CD4-positive, alpha-beta T cell (primary cell): ENCODE data around the gene NELL2. TPM values are rescaled to one million over a fixed set of nuclear protein-coding genes. Genes with fewer than 3 reads are reported as not detected.

ENCODE experiments used
- ATAC-seq: fragments of 200-7000 bp; cut with Tn5 transposase; one replicate; pipeline ENCODE4 v1.10.0; 2022; ENCODE audit warnings: mild to moderate bottlenecking; ENCODE audit not compliant: poor library complexity
- CTCF ChIA-PET: fragments of 350-600 bp; sonication (Branson Sonifier 250); formaldehyde crosslinking; loops from one replicate; lab custom pipeline; 2021; ENCODE audit warnings: antibody characterized with exemption, inconsistent platforms; lab: Charles Lee
- POLR2A ChIA-PET: fragments of 350-600 bp; sonication (Branson Sonifier 250); formaldehyde crosslinking; loops from one replicate; lab custom pipeline; 2021; ENCODE audit warnings: antibody characterized with exemption, inconsistent platforms; lab: Charles Lee
- DNase-seq, 14 experiments: peaks; one replicate each; pipeline ENCODE4 v3.0.0-alpha.2; 2013 to 2020; ENCODE audit warnings: mixed read lengths in 2 of 14
- H3K27ac ChIP-seq, 2 donors: one replicate each; pipeline versions ENCODE4 v1.5.1 to v1.7.0; 2013; ENCODE audit warnings: low read length in 2 of 2, low read depth in 1 of 2, mild to moderate bottlenecking in 1 of 2
- H3K27me3 ChIP-seq, 2 experiments: 1 replicate in 1 of 2; 2 replicates in 1 of 2; pipeline versions ENCODE4 v1.6.1 to v1.7.0; 2013; ENCODE audit warnings: low read length in 2 of 2, control low read depth in 1 of 2, mild to moderate bottlenecking in 1 of 2, moderate library complexity in 1 of 2; ENCODE audit not compliant: insufficient read depth in 2 of 2, control insufficient read depth in 1 of 2
- H3K36me3 ChIP-seq: one replicate; pipeline ENCODE4 v1.6.1; 2013; ENCODE audit warnings: low read length, control low read depth; ENCODE audit not compliant: insufficient read depth
- H3K4me1 ChIP-seq: one replicate; pipeline ENCODE4 v1.6.1; 2013; ENCODE audit warnings: low read length, control low read depth; ENCODE audit not compliant: insufficient read depth
- H3K4me3 ChIP-seq: one replicate; pipeline ENCODE4 v1.5.1; 2013; ENCODE audit warnings: mild to moderate bottlenecking, low read length, moderate library complexity
- H3K9me3 ChIP-seq, 2 experiments: 1 replicate in 1 of 2; 2 replicates in 1 of 2; pipeline versions ENCODE4 v1.6.1 to v1.7.0; 2013; ENCODE audit warnings: low read length in 2 of 2, mild to moderate bottlenecking in 2 of 2, control low read depth in 1 of 2, moderate library complexity in 1 of 2; ENCODE audit not compliant: control insufficient read depth in 1 of 2, insufficient read depth in 1 of 2
- H3K27ac Mint-ChIP-seq: one replicate; pipeline ENCODE4 v1.8.0; 2020; ENCODE audit warnings: mixed read lengths
- H3K27me3 Mint-ChIP-seq: one replicate; pipeline ENCODE4 v1.8.0; 2021; ENCODE audit warnings: mixed read lengths
- H3K36me3 Mint-ChIP-seq: one replicate; pipeline ENCODE4 v1.8.0; 2021; ENCODE audit warnings: low read depth, mixed read lengths
- H3K4me1 Mint-ChIP-seq: one replicate; pipeline ENCODE4 v1.8.0; 2021; ENCODE audit warnings: low read depth, mixed read lengths
- H3K4me3 Mint-ChIP-seq: one replicate; pipeline ENCODE4 v1.8.0; 2020; ENCODE audit warnings: mild to moderate bottlenecking, mixed read lengths
- H3K9me3 Mint-ChIP-seq: one replicate; pipeline ENCODE4 v1.8.0; 2020; ENCODE audit warnings: mixed read lengths
- intact Hi-C, 2 experiments: fragments of 100-400 bp; cut with DNase I in 1 of 2; cut with micrococcal nuclease in 1 of 2; formaldehyde crosslinking; loops; one replicate each; pipeline versions ENCODE4 v1.15.1 to v1.9.0; 2023 to 2025; cut with DNase I, micrococcal nuclease
- total RNA-seq, 174 experiments: library from RNA in 2 of 174; stranded (reverse) in 2 of 174; gene quantifications; one replicate each; pipeline ENCODE4 v1.2.3 and lab custom pipeline; 2021 to 2026
- TF ChIP-seq, protein P1 (sequence below): fragments of 200-600 bp; IDR thresholded peaks from one replicate; pipeline ENCODE4 v1.8.0; 2022; ENCODE audit warnings: antibody characterized with exemption, mild to moderate bottlenecking

The NELL2 gene
- total RNA-seq, 2 experiments from 2014 or later: 142 to 147 TPM

DNA sequence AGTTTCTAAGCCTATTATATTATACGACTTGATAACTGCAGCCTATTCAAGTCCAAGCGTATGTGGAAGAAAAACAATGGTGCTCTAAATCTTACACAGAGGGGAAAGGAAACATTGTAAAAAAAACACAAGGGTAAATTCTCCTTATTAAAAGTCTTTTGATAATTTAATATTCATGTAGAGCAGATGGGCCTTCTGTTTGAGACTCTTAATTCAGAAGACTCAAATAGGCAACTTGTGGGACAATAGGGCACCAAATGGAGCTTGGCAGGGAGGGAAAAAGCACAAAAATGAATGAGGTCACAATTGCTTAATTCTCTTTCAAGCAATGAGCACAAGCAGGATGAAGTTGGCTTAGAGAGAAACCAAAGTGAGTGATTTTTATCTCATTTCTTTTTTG is 159.4 kb downstream of the NELL2 start:
- no peaks in the 10 kb centered on the region for H3K9me3 ChIP-seq
- H3K4me1 ChIP-seq: no peaks in the 10 kb centered on the region
- DNase-seq: no peak
- H3K27me3 Mint-ChIP-seq: no peaks in the 10 kb centered on the region
- intact Hi-C loops: no loop called here
- TF ChIP-seq, protein P1, sequence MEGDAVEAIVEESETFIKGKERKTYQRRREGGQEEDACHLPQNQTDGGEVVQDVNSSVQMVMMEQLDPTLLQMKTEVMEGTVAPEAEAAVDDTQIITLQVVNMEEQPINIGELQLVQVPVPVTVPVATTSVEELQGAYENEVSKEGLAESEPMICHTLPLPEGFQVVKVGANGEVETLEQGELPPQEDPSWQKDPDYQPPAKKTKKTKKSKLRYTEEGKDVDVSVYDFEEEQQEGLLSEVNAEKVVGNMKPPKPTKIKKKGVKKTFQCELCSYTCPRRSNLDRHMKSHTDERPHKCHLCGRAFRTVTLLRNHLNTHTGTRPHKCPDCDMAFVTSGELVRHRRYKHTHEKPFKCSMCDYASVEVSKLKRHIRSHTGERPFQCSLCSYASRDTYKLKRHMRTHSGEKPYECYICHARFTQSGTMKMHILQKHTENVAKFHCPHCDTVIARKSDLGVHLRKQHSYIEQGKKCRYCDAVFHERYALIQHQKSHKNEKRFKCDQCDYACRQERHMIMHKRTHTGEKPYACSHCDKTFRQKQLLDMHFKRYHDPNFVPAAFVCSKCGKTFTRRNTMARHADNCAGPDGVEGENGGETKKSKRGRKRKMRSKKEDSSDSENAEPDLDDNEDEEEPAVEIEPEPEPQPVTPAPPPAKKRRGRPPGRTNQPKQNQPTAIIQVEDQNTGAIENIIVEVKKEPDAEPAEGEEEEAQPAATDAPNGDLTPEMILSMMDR: no peak
- peaks cover 16% of the 10 kb centered on the region for H3K4me1 Mint-ChIP-seq
- no peaks in the 10 kb centered on the region for H3K36me3 ChIP-seq
- ATAC-seq: no peak
- no peak overlapping the region for H3K27ac ChIP-seq
- H3K4me3 ChIP-seq: no peak overlapping the region
- H3K4me3 Mint-ChIP-seq: no peak overlapping the region
- ChIA-PET POLR2A (no interaction called here), CTCF (no interaction called here)
- peaks cover 15% of the 10 kb centered on the region for H3K36me3 Mint-ChIP-seq
- H3K27ac Mint-ChIP-seq: no peak overlapping the region
- no peaks in the 10 kb centered on the region for H3K9me3 Mint-ChIP-seq
- no peaks in the 10 kb centered on the region for H3K27me3 ChIP-seq

- Histone ChIP-seq H3K9me3 (no peaks in the 10 kb centered on the region), H3K27me3 (no peaks in the 10 kb centered on the region), H3K27ac (no peak overlapping the region), H3K36me3 (peaks cover 8% of the 10 kb centered on the region), H3K4me3 (no peak overlapping the region), H3K4me1 (no peaks in the 10 kb centered on the region)
- no peak for ATAC-seq
- TF ChIP-seq, protein P1: no peak
- H3K36me3 Mint-ChIP-seq: peaks cover 59% of the 10 kb centered on the region
- H3K27ac Mint-ChIP-seq: no peak overlapping the region
- no peaks in the 10 kb centered on the region for H3K4me1 Mint-ChIP-seq
- H3K4me3 Mint-ChIP-seq: no peak overlapping the region
- POLR2A ChIA-PET: no interaction called here
- no peaks in the 10 kb centered on the region for H3K27me3 Mint-ChIP-seq
- intact Hi-C loops: no loop called here
- CTCF ChIA-PET: interaction anchor here (1.5 kb wide), 1 partner anchor 9 kb away, joined by 3 read pairs; no protein-coding TSS in a partner anchor
- DNase-seq: no peak
- H3K9me3 Mint-ChIP-seq: no peaks in the 10 kb centered on the region
Observed at GRCh38 chr12:44711736-44712135, 164.4 kb downstream of the NELL2 start.

GRCh38 chr12:44709166-44709565 is 166.9 kb downstream of the NELL2 start:
- no peaks in the 10 kb centered on the region for H3K27me3 Mint-ChIP-seq
- ChIA-PET POLR2A (no interaction called here), CTCF (no interaction called here)
- Histone ChIP-seq H3K4me1 (no peaks in the 10 kb centered on the region), H3K9me3 (no peaks in the 10 kb centered on the region), H3K4me3 (no peak overlapping the region), H3K27me3 (no peaks in the 10 kb centered on the region), H3K27ac (no peak overlapping the region), H3K36me3 (peaks cover 8% of the 10 kb centered on the region)
- no peaks in the 10 kb centered on the region for H3K4me1 Mint-ChIP-seq
- TF ChIP-seq, protein P1: no peak
- H3K36me3 Mint-ChIP-seq: peaks cover 71% of the 10 kb centered on the region
- no peak overlapping the region for H3K27ac Mint-ChIP-seq
- ATAC-seq (no peak), DNase-seq (no peak)
- no peak overlapping the region for H3K4me3 Mint-ChIP-seq
- intact Hi-C loops: no loop called here
- H3K9me3 Mint-ChIP-seq: no peaks in the 10 kb centered on the region
